HG02981 (cell line): ENCODE data around the gene GABARAP.
A peak's percentile ranks its signal among the peaks of the same experiment; 100 is the strongest.

Experiments
- ATAC-seq: cut with Tn5 transposase; IDR thresholded peaks from one replicate; pipeline ENCODE4 v1.9.1; 2021; ENCODE audit warnings: mild to moderate bottlenecking, moderate library complexity; ENCODE audit not compliant: unreplicated experiment

Gene GABARAP

DNA sequence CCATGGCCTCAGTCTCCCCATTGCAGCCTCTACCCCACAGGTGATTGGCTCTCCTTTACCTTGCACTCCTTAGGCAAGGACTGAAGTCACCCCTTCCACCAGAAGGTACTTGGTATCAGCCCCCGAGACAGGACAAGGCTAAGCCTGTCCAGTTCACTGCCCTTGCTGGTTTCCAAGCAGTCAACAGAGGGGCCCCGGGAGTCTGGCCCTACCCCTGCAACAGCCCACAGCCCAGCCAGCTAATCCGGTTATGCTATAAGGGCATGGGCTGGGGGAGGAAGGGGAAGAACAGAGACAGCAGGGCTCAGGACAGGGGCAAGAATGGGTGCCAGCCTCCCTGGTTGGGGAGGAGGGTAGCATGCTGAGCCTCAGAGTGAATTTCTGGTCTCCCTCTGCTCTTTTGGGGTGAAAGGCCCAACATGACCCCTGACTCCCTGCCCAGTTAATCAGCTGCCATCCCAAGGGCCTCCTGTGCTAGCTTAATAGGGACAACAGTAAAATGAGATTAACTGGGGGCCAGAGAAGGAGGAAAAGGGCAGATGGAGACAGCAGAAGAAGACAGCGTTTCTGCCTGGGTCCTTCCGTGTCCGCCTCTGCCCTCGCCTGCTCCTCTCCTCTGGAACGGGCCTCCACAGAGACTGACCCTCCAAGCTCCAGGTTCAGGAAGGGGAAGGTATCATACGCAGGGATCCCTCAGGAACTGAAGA lies 33.3 kb downstream of the GABARAP start:
- ATAC-seq, result no peak

DNA sequence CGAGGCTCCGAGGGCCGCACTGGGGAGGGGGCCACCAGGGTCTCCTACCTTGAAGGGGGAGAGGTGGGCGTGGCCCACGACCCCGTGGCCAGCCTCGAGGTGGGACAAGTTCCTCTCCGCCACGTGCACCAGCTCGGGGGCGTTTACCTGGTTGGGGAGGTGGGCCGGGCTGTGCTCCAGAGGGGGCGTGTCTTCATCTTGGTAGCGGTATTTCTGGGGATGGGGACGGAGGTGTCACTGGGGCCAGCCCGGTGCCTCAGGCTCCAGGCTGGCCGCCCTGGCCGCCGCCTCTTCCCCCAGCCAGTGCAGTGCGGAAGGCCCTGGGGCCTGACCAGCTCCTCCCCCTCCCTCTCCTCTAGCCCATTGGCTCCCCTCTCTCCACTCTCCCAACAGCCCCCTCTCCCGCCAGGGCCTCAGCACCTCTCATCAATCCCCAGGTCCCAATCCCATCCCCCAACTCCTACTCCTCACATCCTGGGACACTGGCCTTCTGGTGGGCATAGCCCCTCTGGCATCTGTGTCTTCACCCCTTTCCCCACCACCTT lies 34.1 kb downstream of the GABARAP start:
- no peak for ATAC-seq

DNA sequence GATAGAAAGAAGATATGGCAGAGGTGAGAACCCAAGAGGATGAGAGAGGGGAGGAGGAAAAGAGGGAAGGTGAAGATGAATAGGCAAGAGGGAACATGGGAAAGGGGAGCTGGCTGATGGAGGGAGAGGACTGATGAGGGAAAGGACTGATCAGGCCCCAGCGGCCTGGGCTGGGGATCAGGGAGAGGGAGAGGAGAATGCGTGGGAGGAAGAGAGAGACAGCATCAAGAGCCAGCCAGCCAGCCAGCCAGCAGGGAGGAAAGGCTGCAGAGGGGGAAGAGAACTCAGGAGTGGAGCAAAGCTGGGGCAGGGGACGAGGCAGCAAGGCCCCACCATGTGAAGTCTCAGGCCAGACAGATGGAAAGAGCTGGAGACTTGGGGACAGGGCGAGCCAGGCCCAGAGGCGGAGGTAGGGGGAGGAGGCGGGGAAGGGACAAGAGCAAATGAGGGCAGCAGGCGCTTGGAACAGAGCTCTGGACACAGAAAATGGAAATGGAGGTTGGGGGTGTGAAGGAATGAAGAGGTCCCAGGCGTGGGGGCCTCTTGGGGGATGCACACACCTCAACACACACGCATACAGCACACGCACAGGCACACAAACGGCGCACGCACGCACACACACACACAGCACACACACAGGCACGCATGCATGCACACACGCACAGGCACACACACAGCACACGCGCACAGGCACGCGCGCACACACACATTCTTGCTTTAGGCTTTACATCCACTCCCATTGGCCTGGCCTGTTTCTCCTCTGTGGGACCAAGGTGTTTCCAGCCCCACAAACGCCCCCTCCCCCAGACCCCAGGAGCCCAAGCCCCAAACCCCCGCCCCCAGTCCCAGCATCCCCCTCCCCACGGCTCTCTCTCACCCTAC lies 34.9 kb downstream of the GABARAP start:
- ATAC-seq, result no peak

DNA sequence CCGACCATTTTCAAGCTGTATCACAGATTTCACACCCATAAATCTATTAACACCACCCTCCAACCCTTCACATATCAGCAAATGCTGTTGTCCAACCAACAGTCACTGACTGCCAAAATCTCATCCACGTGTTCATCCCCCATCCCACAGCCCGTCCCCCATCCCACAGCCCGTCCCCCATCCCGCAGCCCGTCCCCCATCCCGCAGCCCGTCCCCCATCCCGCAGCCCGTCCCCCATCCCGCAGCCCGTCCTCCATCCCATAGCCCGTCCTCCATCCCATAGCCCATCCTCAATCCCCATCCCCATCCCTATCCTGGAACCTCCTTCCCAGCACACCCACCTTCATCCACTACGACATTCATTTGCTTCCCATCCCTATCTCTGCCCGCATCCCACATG lies 36.7 kb downstream of the GABARAP start:
- no peak for ATAC-seq

DNA sequence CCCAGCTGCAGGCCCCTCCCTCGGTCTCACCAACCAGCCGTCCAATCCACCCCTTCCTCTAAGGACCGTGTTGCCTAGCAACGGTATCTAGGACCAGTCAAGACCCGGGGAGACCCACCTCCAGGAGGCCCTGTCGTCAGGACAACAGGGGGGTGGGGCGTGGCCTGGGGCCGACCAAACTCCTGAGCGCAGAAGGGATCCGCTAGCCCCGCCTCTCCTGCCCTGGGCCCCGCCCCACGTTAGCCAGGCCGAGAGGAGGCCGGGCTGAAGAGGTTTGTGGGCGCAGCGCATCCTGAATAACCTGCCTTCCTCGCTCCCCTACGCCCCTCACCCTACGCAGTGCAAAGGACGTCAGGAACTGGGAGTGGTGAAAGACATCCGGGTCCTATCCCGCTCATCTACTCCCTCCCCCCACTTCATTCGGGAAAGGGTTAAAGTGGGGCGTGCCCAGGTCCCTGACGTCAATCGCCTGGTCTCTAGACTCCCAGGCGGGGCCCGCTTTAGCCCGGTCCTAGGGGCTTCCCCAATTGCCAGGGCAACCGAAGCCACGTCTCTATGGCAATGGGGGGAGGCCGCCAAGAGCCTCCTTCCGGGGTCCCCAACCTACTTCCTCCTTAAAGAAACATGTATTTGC lies 37.3 kb downstream of the GABARAP start:
- ATAC-seq, result peak; percentile 86

DNA sequence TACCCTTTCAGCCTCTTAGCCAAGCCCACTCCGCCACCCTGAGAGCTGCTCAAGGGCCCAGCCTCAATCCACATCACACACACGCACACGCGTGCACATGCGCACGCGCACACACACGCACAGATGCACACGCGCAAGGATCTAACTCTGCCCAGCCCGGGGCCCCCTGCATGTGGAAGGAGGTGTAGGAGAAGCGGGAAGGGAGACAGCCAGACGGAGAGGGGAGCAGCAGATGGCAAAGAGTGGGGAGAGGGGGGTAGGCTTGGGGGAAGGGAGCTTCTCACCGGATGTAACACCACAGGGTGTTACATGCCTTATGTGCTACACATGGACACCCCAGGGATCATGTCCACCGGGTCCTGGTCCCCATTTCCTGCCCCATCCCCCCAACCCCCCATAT lies 37.9 kb downstream of the GABARAP start:
- ATAC-seq, result no peak

DNA sequence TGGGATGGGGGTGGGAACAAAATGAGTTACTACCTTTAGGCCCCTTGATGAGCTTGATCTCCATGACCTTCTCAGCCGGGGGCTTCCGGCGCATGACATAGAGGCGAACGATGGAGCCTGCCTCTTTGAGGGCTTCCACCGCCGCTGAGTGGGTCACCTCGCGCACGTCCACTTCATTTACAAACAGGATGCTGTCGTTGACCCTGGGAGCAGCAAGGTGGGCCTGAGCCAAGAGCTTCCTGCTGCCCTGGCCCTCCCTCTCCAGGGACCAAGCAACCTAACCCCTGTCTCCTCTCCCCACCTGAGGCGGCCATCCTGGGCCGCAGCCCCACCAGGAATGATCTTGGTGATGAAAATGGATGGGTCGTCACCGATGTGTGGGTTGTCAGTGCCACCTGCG lies 38.9 kb downstream of the GABARAP start:
- ATAC-seq, result no peak

DNA sequence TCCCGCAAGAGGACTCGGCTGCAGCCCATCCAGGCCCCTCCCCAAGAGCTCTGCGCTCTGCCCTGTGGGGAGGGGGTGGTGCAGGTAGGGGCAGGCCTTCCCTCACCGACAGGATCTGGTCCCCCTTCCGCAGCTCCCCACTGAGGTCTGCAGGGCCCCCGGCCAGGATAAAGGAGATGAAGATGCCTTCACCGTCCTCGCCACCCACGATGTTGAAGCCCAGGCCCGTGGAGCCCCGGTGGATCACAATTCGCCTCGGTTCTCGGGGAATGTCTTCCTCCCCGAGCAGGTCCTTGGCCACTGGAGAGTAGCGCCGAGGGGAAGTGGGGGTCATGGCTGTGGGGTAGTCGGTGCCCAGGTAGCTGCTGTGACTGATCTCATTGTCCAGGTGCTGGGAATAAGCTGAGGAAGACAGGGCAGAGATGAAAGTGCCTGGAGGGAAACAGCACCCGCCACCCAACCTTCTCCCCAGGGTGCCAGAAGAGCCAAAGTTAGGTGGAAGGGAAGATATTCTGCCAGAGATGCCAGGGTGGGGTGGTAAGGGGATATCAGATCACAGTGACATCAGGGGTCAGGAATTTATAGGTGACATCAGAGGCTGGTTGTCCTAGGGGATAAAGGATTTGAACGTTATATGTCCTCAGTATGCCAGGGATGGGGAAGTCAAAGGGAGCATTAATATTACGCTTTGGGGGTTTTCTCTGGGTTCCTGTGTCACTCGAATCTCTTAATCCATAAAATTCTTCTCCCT lies 45.4 kb downstream of the GABARAP start:
- no peak for ATAC-seq

DNA sequence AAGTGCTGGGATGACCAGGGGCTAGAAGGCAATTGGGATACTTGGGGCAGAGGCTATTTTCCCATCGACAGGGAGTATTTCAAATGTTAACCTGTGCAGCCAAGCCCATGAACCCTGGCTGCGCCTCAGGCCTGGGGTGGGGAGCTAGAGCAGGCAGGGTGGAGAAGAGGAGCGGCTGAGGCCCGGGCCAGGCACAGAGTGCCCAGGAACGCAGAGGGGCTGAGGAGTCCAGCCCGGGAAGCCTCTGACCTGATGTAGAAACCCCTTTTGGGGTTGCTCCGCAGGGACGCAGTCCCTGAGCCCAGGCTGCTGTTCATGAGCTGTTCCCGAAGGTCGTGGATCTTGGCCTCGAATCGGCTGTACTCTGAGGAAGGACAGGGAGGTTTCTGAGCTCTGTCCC lies 46.3 kb downstream of the GABARAP start:
- no peak for ATAC-seq

DNA sequence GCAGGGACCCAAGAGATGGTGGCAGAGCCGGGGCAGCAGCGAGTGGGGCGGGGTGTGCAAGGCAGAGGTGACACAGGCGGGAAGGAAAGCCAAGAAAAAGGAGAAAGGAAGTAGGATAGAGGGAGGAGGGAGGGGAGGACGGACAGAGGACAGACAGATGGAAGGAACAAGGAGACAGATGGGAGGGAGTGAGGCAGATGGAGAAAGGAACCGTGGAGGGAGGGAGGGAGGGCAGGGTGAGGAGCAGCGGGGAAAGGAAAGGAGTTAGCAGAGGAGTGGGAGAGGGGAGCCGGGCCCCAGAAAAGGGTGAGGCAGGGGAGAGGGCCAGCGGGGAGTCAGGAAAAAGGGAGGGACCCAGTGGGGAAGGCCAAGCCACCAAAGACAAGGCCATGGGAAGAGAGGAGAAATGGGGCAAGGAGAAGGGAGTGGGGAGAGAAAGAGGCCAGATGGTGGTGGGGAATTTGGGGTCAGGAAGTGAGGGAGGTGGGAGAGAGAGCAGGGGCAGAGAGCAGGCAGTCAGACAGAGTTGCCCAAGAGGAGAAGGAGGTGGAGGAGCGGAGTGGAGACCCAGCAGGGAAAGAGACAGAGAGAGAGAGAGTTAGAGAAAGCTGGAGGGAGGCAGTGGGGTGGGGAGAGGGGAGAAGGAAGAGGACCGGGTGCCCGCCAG lies 49.8 kb downstream of the GABARAP start:
- ATAC-seq, result no peak

DNA sequence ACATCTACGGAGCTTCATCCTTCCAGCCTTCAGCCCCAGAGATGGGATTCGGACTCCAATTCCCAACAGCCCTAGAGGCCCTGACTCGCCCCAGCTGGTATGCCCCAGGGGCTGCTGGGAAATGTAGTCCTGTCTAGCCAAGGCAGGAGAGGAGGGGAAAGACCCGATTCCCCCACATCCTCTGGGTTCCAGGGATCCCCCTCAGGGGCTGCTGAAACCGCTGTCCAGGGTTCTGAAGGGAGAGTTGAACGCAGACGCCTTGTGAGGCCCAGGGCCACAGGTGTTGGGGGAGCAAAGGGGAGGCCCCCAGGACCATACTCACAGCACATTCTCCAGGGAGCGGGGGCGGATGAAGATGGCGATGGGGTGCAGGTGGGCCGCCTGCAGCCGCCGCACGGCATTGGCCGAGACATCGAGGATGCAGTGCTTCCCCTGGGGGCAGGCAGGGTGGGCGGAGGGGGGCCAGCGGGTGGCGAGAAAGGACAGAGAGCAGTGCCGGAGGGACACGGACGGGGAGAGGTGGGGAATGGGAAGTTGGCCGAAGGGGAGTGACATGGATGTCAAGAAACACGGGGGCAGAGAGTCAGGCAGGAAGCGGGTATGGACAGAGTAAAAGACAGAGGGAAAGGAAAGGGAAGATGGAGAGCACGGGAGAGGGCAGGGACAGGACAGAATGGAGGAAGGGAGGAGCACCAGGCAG lies 50.5 kb downstream of the GABARAP start:
- ATAC-seq, result no peak

DNA sequence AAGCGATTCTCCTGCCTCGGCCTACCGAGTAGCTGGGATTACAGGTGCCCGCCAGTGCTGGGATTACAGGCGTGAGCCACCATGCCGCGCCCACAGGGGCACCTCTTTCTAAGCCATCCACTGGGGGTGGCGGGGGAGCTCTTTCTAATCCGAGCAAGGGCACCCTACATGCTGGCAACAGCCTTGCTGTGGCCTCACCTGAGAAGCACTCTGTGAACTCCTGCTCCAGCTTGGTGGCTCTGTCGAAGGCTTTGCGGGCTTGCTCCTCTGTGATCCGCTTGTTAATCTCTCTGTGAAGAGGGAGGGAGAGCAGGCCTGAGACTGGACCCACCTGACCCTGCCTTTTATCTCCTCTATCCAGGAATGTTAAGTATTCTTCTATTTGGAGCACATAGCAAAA lies 51.2 kb downstream of the GABARAP start:
- ATAC-seq, result no peak

DNA sequence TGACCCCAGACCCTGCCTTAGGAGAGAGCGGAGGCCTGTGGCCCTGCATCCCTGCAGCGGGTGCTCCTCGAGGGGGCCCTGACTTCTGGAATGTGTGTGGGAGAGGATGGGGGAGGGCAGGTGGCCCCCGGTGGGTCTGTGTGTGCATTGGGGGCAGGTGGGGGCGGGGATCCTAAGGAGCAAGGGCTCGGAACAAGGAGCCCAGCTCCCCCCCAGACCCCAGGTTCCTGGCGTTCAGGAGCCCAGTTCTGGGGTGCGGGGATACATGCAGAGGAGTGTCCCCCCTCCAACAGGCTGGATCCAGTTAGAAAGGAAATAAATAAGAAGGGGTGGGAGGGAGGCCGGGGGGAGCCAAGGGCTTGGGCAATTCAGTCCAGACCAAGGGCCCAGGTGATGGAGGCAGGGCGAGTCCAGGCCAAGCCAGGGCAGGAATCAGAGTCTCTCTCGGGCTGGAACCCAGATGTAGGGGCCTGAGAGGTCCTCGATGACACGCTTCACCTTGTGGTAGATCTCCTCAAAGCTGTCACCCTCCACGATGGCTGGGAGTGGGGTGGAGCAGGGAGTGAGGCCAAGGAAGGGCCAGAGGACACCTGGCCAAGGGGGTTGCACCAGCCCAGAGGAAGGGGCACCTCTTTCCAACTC lies 51.9 kb downstream of the GABARAP start:
- ATAC-seq, result no peak
